A549 treated with GW870086 at 1 μM for 4 hours (cell line): ENCODE results near the gene UNC93B1. TPM values are rescaled to one million over a fixed set of nuclear protein-coding genes. Genes with fewer than 3 reads are reported as not detected.

ENCODE experiments used
- total RNA-seq: library from RNA; stranded (reverse); fragments of 200-300 nt; extraction: Qiagen RNA extraction; gene quantifications from 5 replicates; pipeline ENCODE4 v1.2.3, GENCODE V29; 2022; ENCODE audit warnings: low read depth

Gene UNC93B1
- 63.8 to 87.3 TPM (median 80.8 TPM) in 5 replicates for total RNA-seq

GRCh38 chr11:68003846-68004550, at the start of gene UNC93B1:
Gene UNC93B1 (minus strand): TSS chr11:68004097. CDS start chr11:68004043, 54 bp downstream.

GRCh38 chr11:68038718-68039525, 35.0 kb upstream of the UNC93B1 start, which contains the start of gene TCIRG1:
Gene TCIRG1 (plus strand): TSS chr11:68039025. CDS start chr11:68041272, 2,247 bp downstream.

GRCh38 chr11:68030318-68031143, 26.6 kb upstream of the UNC93B1 start, which contains the start of gene NDUFS8:
Gene NDUFS8 (plus strand): TSS chr11:68030681. CDS start chr11:68032152, 1,471 bp downstream.

GRCh38 chr11:68010090-68011041, 6.5 kb upstream of the UNC93B1 start, which contains the start of gene ALDH3B1:
Gene ALDH3B1 (plus strand): TSS chr11:68010327. CDS start chr11:68015298, 4,971 bp downstream.

Other genes starting within 250 kb of the UNC93B1 start
- 115 to 137 TPM (median 130 TPM) in 5 replicates for gene ALDH3B1, start 6.2 kb upstream of the UNC93B1 start, total RNA-seq
- 308 to 397 TPM (median 369 TPM) in 5 replicates for gene NDUFS8, start 26.6 kb upstream of the UNC93B1 start, total RNA-seq
- gene TCIRG1, start 34.9 kb upstream of the UNC93B1 start, total RNA-seq = 93.6 to 159 TPM (median 142 TPM) in 5 replicates
- gene CHKA, start 117.3 kb upstream of the UNC93B1 start, total RNA-seq = 30.3 to 39.8 TPM (median 37.7 TPM) in 5 replicates
- gene KMT5B, start 209.2 kb upstream of the UNC93B1 start, total RNA-seq = 17.4 to 23.2 TPM (median 22.4 TPM) in 5 replicates